Hematopoietic multipotent progenitor cell treated with erythropoietin and hydrocortisone succinate and interleukin-3 and kit ligand, for 4 days (in vitro differentiated cells): ENCODE data around the gene CHIT1.
A peak's percentile ranks its signal among the peaks of the same experiment; 100 is the strongest.
"Not testable (repeated sequence)": the region's sequence is repeated elsewhere in the genome, so short reads cannot be mapped to it uniquely, and the experiment has no call there.

Experiments
- DNase-seq: peaks from one replicate; pipeline ENCODE4 v3.0.0-alpha.2; 2015

CHIT1 gene

DNA sequence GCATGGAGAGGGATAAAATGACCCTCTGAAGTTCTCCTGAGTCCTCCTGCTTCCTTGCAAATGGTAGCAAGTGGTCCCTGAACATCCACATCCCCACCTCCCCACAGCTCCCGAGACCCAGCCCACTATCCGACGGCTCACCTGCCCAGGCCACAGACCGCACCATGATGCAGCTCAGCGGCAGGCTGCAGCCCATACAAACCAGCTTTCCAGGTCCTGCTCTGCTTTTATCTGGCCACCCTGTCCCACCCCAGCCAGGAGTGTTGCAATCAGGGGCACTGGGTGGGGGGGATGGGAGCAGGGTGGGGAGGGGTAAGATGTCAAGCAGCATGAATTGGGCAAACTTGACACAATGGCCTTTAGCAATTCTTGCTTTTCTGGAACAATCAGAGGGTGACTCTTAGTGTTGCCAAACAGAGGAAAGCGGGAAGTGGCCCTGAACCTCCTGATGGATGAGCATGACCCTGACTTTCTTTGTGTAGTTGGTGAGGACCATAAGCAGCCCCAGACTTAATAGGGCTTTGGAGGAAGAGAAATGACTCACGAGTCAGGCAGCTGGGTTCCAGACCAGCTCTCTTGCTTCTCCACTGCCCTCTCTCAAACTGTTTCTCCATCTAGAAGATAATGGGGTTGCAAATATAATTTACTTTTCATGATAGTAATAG is at the start of gene CHIT1:
TSS of gene CHIT1 (minus strand) at position 203 of the 665 bp plus-strand sequence. CDS start at position 166, 37 bp downstream.
- DNase-seq, result no peak

GRCh38 chr1:203278885-203279406 is 49.5 kb upstream of the CHIT1 start:
- no peak for DNase-seq

- DNase-seq, result peak; percentile 52
Measured at GRCh38 chr1:203278082-203278884, 48.8 kb upstream of the CHIT1 start.

DNA sequence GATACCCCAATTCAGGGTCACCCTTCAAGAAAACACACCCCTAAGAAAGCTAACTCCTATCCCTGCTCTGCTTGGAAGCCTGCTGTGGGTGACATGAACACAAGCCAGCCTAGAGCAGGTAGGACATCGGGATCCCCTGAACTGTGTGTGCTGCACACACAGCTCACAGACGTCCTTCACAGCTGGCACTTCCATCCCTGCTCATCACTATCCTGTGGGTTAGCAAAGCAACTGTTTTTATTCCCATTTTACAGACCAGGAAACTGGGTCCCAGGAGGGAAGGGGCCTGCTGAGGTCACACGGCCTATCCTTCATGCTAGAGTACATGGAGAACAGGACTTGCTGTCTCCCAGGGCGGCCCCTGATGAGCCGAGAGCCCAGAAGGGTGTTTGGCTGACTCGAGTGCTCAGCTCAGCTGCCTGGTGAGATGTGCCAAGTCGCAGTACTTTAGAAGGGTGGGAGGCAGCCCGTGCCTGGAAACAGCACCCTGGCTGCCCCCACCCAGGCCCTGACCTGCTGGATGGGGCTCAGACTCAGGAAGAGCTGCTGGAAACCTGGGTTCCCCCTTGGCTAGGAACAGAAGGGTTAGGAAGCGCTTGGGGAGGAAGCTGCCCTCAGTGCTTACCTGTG is 47.6 kb upstream of the CHIT1 start:
- no peak for DNase-seq

DNA sequence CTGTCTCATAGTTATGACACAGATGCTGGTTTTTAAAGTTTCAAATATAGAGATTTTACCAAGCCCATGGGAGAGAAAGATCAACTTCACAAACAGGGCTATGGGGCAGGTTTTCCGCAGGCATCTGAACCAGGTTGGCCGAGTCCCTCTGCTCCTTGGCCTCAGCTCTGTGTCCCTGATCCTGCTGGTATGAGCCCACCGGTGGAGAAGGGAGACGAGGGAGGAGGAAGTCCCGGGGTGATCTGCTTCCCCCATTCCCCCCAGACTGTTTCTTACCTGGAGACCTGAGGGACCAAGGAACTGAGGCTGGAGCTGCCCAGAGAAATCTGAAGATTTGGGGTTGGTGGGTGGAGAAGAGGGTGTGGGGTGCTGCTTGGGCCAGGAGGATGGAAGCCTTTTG is 46.9 kb upstream of the CHIT1 start:
- DNase-seq, result no peak

DNA sequence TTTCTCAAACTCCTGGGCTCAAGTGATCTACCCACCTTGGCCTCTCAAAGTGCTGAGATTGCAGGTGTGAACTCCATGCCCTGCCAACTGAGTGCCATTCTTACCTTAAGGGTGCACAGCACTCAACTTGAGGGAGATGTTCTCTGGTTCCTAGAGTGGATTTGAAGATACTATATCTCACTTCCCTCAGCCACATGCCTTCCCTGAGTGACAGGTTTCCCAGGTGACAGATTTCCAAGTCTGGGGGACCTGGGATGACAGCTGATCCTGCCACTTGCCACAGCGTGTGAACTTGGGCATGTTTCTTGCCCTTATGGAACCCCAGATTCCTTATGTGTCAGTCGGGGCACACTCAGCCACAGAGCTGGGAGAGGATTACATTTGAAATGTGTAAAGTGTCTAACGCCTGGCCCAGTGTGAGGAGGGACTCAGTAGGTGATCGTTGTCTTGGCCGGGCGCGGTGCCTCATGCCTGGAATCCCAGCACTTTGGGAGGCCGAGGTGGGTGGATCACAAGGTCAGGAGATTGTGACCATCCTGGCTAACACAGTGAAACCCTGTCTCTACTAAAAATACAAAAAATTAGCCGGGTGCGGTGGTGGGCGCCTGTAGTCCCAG is 46.3 kb upstream of the CHIT1 start:
- DNase-seq, result no peak

GRCh38 chr1:203274603-203275381 is 45.3 kb upstream of the CHIT1 start:
- no peak for DNase-seq

GRCh38 chr1:203273869-203274602 is 44.6 kb upstream of the CHIT1 start:
- peak; percentile 42 for DNase-seq

GRCh38 chr1:203273206-203273868 is 43.9 kb upstream of the CHIT1 start:
- peak; percentile 86 for DNase-seq

DNA sequence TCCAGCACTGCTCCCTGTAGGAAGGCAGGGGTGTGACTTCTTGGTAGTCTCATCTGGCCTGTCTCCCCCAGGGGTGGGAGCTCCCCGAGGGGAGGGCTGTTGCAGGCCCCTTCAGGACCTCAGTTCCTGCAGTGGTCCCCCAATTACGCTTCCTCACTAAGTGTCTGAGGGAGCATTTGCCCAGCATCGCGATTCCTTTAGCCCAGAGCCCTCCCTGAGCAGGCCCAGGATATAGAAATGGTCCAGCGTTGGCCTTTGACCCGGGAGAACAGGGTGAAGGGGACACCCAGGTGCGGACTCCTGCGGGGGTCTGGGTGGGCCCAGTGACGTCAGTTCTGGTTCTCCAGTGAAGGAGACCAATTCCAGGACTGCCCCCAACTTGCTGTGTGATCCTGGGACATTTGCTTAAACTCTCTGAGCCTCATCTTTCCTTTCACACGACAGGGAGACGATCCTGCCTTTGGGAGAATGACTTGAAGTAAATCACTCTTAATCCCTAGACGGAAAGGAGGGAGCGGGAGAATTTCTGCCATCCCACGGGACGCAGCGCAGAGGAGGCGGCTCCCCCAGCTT is 43.2 kb upstream of the CHIT1 start:
- no peak for DNase-seq

DNA sequence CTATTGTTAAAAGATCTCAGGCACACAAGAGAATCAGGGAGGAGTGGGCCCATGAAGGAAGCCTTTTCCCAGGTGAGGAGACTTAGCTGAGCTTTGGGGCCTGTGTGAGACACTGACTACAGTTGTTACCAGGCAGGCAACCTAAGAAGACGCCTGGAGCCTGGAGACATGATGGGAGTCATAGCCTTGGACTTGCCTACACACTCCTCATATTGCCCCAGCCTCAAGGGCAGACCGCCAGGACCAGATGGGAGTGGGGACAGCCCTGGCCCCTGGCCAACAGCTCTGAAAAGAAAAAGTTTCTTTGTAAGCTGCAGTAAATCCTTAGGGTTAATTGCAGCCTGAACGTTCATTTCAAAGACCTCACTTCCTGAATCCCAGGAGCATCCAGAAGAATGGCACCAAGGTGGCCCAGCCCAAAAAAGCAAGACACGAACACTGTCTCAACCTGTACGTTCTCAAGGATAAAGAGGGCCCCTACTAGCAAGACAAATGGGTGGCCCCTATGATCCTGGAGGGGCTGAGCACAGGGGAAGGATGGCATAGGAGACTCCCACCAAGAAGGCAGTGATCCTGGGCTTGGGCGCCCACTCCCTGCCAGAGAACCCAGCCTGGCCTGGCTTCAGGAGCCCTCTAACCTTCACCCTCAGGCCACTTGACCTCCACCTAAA is 42.6 kb upstream of the CHIT1 start:
- no peak for DNase-seq

DNA sequence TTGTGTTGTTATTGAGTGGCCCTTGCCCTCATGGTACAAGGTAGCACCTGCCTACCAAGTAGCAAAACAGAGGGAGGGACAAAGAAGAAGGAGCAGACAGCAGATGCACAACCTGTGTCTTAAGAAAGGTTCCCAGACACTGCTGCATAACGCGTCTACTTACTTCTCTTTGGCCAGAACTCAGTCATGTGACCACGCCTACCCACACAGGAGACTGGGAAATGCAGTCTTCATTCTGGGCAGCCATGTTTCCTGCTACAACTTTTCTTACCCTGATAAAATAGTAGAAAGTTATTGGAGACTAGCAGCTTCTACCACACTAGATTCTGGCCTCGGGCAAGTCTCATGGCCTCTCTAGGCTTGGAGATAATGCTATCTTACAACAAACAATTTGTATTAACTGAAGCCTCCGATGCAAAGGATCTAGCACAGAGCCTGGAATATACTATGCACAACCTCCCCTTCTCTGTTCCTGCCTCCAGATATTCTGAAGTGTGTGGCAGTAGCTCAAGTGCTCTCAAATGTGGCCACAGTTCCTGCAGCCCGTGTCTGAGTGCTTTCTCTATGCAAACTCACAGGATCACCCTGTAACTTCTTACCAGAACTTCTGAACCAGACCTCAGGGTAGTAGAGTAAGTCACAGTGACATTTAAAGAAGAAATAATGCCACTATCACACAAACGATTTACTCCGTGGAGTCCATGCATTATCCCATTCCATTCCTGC is 41.7 kb upstream of the CHIT1 start:
- peak; percentile 92 for DNase-seq

GRCh38 chr1:203270448-203270847 is 41.0 kb upstream of the CHIT1 start:
- no peak for DNase-seq

GRCh38 chr1:203269654-203270020 is 40.2 kb upstream of the CHIT1 start:
- no peak for DNase-seq

- peak; percentile 91 for DNase-seq
Measured at GRCh38 chr1:203268901-203269653, 39.6 kb upstream of the CHIT1 start.

GRCh38 chr1:203267912-203268311 is 38.4 kb upstream of the CHIT1 start:
- no peak for DNase-seq

- DNase-seq, result peak; percentile 95
Measured at GRCh38 chr1:203267347-203267846, 37.9 kb upstream of the CHIT1 start.

DNA sequence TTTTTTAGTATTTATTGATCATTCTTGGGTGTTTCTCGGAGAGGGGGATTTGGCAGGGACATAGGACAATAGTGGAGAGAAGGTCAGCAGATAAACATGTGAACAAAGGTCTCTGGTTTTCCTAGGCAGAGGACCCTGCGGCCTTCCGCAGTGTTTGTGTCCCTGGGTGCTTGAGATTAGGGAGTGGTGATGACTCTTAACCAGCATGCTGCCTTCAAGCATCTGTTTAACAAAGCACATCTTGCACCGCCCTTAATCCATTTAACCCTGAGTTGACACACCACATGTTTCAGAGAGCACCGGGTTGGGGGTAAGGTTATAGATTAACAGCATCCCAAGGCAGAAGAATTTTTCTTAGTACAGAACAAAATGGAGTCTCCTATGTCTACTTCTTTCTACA is 36.7 kb upstream of the CHIT1 start:
- not testable (repeated sequence) for DNase-seq
